ENCODE data around the gene PTGES3.

DNA sequence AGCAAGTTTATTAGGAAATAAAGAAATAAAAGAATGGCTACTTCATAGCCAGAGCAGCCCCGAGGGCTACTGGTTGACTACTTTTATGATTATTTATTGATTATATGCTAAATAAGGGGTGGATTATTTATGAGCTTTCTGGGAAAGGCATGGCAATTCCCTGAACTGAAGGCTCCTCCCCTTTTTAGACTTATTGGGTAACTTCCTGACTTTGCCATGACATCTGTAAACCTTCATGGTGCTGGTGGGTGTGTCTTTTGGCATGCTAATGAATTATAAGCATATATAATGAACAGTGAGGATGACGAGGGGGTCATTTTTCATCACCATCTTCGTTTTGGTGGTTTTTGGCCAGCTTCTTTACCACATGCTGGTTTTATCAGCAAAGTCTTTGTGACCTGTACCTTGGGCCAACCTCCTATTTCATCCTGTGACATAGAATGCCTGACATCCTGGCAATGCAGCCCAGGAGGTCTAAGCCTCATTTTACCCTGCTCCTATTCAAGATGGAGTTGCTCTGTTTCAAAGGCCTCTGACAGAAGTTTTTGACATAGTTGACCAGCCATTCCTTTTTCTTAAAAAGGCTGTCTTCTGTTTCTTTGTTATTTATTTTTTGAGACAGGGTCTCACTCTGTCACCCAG, 11.1 kb upstream of the PTGES3 start:
- TF ChIP-seq MAZ (IDR thresholded peaks at IDR 0.05; ENCODE audit: borderline replicate concordance, low read depth, low read length) (no peak), RCOR1 (IDR thresholded peaks at IDR 0.05; ENCODE audit: low read depth, low read length) (no peak), MYC (IDR thresholded peaks at IDR 0.05; ENCODE audit: borderline replicate concordance, low read length) (no peak), ZSCAN20 (CRISPR knock-in tag; IDR thresholded peaks at IDR 0.05) (no peak), CTCF (IDR thresholded peaks at IDR 0.05) (no peak)

Data from A549 (cell line).